ENCODE measurements around the gene USF2.
"Not testable (repeated sequence)": the region's sequence is repeated elsewhere in the genome, so short reads cannot be mapped to it uniquely, and the experiment has no call there.

Gene USF2

DNA sequence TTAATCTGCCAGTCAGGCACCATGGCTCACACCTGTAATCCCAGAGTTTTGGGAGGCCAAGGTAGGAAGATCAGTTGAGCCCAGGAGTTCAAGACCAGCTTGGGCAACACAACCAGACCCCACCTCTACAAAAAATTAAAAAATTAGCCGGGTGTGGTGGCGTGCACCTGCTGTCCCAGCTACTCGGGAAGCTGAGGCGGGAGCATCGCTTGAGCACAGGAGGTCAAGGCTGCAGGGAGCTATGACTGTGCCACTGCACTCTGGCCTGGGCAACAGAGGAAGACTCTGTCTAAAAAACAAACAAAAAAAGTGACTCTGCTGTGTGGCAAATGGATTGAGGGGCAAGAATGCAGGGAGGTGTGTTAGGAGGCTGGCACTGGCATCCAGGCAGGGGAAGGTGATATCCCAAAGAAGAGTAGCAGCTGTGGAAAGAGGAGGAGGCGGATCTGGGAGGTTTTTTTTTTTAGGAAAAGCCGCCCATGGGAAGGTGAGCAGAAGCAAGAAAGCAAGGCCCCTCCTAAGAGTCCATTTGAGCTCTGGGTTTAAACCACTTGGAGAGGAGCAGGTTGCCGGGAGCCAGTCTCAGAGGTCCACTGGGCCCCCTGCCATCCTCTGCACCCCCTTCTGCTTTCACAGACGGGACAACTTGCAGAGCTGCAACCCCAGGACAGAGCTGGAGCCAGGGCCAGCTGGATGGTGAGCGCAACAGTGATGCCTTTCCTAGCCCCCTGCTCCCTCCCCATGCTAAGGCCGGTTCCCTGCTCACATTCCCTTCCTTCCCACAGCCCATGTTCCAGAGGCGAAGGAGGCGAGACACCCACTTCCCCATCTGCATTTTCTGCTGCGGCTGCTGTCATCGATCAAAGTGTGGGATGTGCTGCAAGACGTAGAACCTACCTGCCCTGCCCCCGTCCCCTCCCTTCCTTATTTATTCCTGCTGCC, 15.7 kb downstream of the USF2 start:
- no peak for DNase-seq (ENCODE audit: extremely low spot score)
- CTCF ChIA-PET: interaction anchor here (1.0 to 1.4 kb wide), 3 partner anchors 11 to 47 kb away, joined by 3 to 4 read pairs (median 3); no protein-coding TSS in a partner anchor
- POLR2A ChIA-PET: no interaction called here
- TF ChIP-seq, protein P1, sequence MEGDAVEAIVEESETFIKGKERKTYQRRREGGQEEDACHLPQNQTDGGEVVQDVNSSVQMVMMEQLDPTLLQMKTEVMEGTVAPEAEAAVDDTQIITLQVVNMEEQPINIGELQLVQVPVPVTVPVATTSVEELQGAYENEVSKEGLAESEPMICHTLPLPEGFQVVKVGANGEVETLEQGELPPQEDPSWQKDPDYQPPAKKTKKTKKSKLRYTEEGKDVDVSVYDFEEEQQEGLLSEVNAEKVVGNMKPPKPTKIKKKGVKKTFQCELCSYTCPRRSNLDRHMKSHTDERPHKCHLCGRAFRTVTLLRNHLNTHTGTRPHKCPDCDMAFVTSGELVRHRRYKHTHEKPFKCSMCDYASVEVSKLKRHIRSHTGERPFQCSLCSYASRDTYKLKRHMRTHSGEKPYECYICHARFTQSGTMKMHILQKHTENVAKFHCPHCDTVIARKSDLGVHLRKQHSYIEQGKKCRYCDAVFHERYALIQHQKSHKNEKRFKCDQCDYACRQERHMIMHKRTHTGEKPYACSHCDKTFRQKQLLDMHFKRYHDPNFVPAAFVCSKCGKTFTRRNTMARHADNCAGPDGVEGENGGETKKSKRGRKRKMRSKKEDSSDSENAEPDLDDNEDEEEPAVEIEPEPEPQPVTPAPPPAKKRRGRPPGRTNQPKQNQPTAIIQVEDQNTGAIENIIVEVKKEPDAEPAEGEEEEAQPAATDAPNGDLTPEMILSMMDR (IDR thresholded peaks at IDR 0.05; ENCODE audit: control extremely low read depth, extremely low read depth, low read depth, missing control alignments): no peak

DNA sequence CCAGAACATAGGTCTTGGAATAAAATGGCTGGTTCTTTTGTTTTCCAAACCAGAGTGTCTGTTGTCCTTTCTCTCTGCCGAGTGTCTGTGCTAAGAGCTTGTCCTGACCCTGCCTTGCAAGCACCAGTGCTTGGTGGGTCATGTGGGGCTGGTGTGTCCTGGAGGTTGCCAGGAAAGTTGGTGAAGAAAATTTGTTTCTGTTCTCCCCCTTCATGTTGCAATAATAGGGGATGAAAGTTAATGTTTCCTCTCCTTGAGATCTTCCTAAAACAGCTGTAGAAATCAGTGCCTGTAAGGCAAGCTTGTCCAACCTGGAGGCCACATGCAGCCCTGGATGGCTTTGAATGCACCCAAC, 16.3 kb downstream of the USF2 start:
- no peak for DNase-seq (ENCODE audit: extremely low spot score)
- ChIA-PET POLR2A (no interaction called here), CTCF (interaction anchor here (1.4 kb wide), 1 partner anchor 13 kb away, joined by 3 read pairs; no protein-coding TSS in a partner anchor)
- TF ChIP-seq, protein P1 (IDR thresholded peaks at IDR 0.05; ENCODE audit: control extremely low read depth, extremely low read depth, low read depth, missing control alignments): no peak

DNA sequence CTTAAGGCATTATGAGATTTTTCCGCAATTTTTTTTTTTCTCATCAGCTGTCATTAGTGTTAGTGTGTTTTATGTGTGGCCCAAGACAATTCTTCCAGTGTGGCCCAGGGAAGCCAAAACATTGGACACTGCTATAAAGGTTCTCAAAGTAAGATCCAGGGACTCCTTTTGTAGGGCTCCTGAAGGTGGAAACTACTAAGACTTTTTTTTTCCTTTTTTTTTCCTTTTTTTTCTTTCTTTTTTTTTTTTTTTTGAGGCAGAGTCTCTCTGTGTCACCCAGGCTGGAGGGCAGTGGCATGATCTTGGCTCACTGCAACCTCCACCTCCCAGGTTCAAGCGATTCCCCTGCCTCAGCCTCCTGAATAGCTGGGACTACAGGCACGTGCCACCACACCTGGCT, 16.7 kb downstream of the USF2 start:
- DNase-seq (ENCODE audit: extremely low spot score); POLR2A ChIA-PET: not testable (repeated sequence)
- CTCF ChIA-PET: interaction anchor here (1.4 kb wide), 1 partner anchor 13 kb away, joined by 3 read pairs; no protein-coding TSS in a partner anchor

DNA sequence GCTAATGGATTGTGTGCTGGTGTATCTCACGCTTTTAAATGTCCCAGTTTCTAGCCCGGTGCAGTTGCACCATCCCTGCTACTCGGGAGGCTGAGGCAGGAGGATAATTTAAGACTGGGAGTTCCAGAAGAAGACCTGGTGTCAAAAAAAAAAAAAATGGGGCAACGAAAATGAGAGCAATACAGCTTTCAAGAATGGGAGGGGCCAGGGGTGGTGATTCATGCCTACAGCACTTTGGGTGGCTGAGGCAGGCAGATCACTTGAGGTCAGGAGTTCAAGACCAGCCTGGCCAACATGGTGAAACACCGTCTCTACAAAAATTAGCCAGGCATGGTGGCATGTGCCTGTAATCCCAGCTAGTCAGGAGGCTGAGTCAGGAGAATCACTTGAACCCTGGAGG, 17.3 kb downstream of the USF2 start:
- DNase-seq (ENCODE audit: extremely low spot score); POLR2A ChIA-PET: not testable (repeated sequence)
- CTCF ChIA-PET: interaction anchor here (1.2 kb wide), 1 partner anchor 224 kb away, joined by 4 read pairs; no protein-coding TSS in a partner anchor

DNA sequence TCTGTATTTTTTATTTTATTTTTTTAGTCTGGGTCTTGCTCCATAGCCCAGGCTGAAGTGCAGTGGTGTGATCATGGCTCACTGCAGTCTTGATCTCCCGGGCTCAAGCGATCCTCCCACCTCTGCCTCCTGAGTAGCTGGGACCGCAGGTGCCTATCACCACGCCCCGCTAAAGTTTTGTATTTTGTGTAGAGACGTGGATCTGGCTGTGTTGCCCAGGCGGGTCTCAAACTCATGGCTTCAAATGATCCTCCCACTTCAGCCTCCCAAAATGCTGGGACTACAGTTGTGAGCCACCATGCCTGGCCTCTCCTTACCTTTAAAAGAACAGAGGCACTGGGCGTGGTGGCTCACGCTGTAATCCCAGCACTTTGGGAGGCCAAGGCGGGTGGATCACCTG, 19.0 kb downstream of the USF2 start:
- no peak for DNase-seq (ENCODE audit: extremely low spot score)
- ChIA-PET CTCF (interaction anchor here (1.3 to 1.6 kb wide), 2 partner anchors 17 to 41 kb away, joined by 4 read pairs; partner anchors contain the start of gene CD22), POLR2A (no interaction called here)
- TF ChIP-seq, protein P1 (IDR thresholded peaks at IDR 0.05; ENCODE audit: control extremely low read depth, extremely low read depth, low read depth, missing control alignments): no peak

DNA sequence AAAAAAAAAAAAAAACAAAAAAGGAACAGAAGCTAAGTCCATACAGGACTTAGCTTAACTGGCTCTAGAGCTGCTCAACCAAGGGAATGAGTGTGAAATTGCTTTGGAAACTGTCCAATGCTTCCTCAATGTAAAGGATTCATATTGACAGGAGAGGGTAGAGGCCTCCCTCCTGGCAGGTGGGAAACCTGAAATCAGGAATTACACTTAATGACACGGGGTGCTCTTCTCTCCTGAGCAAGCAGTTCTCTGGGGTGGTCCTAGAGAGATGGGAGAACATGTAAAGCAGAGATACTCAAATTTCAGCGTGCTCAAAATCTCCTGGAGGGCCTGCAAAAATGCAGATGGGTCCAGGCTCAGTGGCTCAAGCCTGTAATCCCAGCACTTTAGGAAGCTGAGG, 19.6 kb downstream of the USF2 start:
- ChIA-PET POLR2A (no interaction called here), CTCF (interaction anchor here (1.6 kb wide), 1 partner anchor 18 kb away, joined by 4 read pairs; no protein-coding TSS in a partner anchor)
- TF ChIP-seq, protein P1 (IDR thresholded peaks at IDR 0.05; ENCODE audit: control extremely low read depth, extremely low read depth, low read depth, missing control alignments): no peak
- DNase-seq (ENCODE audit: extremely low spot score): no peak

DNA sequence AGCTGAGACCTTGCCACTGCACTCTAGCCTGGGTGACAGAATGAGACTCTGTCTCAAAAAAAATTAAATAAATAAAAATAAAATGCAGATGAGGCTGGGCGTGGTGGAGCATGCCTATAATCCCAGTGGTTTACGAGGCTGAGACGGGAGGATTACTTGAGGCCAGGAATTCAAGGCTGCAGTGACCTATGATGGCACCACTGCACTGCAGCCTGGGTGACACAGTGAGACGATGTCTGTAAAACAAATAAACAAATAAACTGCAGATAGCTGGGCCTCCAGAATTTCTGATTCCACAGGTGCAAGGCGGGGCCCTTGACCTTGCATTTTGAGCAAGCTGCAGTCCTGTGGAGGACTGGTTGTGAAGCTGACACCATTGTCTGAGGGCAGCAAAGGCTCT, 20.1 kb downstream of the USF2 start:
- POLR2A ChIA-PET: no interaction called here
- CTCF ChIA-PET: interaction anchor here (0.8 to 1.6 kb wide), 2 partner anchors 10 to 18 kb away, joined by 3 to 4 read pairs; no protein-coding TSS in a partner anchor
- TF ChIP-seq, protein P1 (IDR thresholded peaks at IDR 0.05; ENCODE audit: control extremely low read depth, extremely low read depth, low read depth, missing control alignments): no peak
- no peak for DNase-seq (ENCODE audit: extremely low spot score)
